HG03575 (cell line): Measurements from ENCODE around the gene MT1B.

Source experiments
- ATAC-seq: cut with Tn5 transposase; IDR thresholded peaks from one replicate; pipeline ENCODE4 v1.9.1; 2021; ENCODE audit not compliant: unreplicated experiment, insufficient number of reproducible peaks, low FRiP score; ENCODE audit errors: extremely low read depth

Gene MT1B

DNA sequence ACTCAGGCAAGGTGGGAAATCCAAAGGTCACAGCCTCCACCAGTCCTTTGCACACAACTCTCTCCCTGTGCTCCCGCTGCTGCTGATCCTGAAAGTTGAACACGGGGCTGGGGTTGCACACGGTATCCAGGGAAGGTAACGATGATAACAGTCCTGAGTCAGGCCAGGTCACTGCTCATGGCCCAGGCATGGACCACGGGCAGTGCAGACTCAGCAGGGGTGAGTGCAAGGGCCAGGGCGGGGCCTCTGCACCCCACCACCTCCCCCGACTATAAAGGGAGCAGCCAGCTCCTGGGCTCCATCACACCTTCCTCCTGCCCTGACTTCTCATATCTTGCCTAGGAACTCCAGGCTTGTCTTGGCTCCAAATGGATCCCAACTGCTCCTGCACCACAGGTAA lies at the start of gene MT1B:
MT1B (plus strand) TSS at position 301 of the 400 bp plus-strand sequence; CDS start at position 369, 68 bp downstream.
- ATAC-seq, result no peak

DNA sequence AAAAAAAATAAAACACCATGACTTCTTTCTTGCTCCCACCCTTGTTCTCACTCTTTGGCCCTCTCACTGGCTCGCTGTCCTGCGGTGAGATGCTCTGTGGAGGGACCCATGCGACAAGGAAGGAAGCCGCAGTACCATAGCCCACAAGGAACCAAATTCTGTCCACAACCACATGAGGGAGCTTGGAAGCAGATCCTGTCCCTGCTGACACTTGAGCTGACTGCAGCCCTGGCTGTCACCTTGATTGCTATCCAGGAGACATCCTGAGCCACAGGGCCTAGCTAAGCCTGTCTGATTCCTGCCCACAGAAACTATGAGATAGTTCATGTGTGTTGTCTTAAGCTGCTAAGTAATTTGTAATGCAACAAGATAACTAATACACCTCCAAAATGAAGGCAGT lies 48.1 kb upstream of the MT1B start:
- no peak for ATAC-seq

DNA sequence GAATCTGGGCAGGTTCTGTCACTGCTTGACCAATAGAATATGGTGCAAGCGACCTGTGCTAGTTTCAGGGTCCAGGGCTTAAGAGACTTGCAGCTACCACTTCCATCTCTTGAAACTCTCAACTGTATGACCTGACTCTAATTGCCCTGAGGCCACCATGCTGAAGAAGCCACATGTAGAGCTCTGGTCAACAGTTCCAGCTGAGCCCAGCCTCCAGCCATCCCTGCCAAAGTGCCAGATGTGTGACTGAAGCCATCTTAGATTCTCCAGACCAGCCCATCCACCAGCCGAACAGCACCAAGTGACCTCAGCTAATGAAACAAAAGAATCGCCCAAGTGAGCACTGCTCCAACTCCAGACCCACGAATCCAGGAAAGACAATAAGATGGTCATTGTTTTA lies 46.7 kb upstream of the MT1B start:
- no peak for ATAC-seq

DNA sequence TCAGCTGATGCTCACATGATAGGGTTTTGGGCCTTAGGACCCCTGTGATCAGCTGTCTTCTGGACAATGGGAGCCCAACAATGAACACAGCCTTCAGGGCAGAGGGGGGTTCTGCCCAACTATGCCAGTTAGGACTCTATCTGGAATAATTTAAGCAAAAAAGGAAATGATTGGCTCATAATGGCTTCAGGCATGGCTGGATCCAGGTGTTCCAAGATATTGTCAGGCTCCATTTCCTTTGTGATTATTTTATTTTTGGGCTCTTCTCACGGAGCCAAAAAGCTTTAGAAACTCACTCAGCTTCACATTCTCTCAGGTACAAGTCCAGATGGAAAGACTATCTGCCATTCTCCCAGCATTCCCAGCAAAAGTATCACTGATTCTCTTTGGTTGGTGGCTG lies 46.2 kb upstream of the MT1B start:
- ATAC-seq, result no peak

DNA sequence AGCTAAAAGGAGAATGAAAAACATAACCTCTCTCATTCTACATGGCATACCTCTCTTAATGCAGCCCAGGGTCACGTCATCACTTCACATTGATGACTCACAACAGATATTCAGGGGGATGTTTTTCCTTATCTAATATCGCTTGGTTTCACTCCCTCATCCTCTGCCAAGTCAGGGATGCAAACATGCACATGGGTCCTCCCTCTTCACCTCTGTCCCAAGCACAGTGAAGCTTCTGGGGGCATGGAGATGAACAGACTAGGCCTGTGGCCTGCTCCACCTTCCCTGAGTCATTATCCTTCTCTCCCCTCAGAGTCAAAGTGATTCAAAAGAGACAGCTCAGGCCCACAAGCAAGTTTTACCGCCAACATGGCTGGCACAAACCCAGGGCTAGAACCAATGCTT lies 45.6 kb upstream of the MT1B start:
- no peak for ATAC-seq

DNA sequence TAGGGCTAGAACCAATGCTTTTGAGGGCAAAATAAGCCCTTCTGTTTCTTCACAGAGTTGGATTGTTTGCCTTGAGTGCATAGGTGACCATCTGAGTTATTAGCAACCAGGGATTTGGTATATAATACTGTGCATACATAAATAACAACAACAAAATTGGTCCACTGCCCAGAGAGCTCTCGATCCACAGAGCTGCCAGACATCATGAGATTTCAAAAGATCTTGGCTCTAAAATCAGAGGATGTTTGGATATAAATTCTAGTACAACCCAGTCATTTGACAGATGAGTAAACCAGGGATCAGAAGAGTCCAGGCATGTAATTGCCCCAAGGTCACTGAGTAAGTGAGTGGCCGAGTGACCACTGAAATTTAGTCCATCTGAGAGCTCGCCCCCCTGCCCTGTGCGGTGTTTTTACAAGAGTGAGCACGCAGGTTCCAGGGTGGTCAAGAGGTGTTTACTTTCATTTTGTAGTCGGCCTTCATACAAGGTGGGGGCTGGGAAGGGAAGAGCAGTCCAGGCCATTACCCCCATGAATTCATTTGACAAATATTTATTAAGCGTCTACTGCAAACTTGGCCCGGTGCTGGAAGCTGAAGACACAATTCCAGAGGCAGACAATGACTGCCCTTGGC lies 45.1 kb upstream of the MT1B start:
- no peak for ATAC-seq

DNA sequence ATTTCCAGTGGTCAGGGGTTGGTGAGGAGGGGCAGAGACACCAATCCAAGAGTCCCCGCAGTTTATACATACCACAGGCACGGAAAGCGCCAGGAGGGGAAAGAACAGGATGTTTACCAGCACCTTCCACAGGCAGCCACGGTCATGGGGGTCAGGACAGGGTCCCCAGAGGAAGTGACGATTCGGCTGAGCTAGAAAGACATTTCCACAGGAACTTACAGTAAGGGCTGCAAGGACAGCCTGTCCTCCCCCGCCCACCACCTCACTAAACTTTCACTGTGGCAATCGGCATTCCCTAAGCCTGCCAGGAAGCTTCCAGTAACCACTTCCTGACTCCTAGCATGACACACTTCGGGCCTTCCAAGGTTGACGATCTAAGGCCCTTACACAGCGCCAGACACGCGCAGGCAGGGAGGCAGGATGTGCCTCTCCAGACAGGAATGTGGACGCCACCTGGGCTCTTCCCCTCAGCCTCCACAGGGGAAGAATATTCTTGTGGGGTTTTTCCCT lies 44.5 kb upstream of the MT1B start:
- ATAC-seq, result no peak

DNA sequence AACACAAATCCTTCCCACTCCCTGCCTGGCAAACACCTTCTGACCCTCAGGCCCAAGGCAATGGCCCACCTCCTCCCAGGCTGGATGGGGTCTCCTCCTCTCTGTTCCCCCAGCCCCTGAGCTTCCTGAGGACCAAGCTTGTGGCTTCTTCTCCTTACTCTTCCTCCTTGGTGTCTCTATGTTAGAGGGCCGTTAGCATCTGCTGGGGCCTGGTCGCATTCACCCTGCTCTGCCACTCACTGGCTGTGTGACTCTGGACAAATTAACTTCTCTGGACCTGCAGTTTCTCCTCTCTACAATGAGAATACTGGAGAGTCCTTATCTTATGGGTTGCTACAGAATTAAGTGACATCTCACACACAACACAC lies 44.0 kb upstream of the MT1B start:
- no peak for ATAC-seq

DNA sequence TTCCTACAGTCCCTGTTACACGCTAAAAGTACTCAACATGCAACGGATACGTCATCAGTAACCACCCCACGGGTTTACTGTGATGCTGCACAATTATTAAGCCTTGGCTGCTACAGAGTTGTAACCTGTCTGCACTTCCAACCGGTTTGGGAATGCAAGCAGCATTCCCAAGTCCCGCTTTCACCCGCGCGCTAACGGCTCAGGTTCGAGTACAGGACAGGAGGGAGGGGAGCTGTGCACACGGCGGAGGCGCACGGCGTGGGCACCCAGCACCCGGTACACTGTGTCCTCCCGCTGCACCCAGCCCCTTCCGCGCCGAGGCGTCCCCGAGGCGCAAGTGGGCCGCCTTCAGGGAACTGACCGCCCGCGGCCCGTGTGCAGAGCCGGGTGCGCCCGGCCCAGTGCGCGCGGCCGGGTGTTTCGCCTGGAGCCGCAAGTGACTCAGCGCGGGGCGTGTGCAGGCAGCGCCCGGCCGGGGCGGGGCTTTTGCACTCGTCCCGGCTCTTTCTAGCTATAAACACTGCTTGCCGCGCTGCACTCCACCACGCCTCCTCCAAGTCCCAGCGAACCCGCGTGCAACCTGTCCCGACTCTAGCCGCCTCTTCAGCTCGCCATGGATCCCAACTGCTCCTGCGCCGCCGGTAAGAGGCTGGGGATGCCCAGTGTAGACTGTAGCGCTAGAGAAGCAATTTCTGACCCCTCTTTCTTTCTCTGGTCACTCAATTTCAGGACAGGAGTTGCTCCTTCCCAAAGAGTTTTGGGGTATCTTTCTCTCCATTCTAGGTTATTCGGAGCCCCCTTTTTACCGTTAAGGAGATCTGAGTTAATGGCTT lies 43.4 kb upstream of the MT1B start, which contains the start of gene MT2A:
MT2A (plus strand) TSS at position 542 of the 833 bp plus-strand sequence; CDS start at position 614, 72 bp downstream.
- peak; percentile 51 for ATAC-seq

DNA sequence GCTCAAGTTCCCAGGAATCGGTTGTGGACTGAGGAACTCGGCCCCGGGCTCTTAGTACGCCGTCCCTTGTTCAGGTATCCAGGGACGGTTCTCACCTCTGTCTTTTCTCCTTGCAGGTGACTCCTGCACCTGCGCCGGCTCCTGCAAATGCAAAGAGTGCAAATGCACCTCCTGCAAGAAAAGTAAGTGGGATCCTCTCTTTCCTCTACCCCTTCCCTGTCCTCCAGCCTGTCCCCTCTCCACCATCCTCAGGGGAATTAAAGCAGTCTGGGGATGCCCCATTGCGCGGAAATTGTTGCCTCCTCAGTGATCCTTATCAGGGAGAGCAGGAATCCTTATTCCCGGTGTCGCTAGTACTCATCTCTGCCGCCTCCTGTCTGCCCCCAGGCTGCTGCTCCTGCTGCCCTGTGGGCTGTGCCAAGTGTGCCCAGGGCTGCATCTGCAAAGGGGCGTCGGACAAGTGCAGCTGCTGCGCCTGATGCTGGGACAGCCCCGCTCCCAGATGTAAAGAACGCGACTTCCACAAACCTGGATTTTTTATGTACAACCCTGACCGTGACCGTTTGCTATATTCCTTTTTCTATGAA lies 42.7 kb upstream of the MT1B start:
- ATAC-seq, result no peak

DNA sequence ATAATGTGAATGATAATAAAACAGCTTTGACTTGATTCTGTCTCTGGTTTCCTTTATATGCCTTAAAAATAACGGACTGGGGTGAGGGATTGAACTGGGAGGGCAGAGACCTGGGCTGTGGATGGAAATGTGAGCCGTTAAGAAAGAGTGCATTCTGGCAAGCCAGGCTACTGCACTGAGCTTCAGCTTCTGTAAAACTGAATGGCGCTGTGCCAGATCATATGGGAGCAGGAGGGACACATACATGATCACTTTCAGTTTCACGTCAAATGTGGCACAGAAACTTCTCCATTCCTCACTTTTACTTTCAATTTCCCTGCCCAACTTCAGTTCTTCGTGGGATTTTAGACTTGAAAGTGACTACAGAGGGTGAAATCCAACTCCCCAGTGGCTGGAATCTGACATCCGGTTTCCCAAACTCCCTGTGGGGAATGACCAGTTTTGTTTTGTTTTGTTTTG lies 42.2 kb upstream of the MT1B start:
- no peak for ATAC-seq

DNA sequence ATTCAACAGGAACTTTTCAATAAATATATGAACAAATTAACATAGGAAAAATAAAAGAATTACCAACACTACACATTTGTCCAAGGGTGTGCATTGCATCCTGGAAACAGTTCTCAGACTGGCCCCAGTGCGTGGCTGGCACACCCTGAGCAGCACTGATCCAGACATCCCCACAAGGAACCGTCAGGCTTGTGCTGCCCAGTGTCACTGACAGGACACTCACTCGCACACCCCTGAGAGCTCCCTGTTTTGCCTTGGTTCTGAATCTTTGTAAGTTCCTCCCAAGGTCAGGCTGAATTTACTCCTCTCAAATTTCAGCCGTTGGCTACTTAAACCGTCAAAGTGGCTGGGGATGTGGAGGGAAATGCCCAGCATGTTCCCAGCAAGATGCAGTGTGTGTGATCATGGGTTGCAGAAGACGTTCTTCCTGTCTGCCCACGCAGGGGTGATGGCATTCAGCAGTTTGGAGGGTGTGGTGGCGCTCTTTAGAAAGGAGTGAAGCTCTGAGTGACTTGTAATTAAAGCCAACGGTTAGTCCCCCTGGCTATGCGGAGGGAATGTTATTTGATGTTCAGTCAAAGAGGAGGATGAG lies 41.6 kb upstream of the MT1B start:
- no peak for ATAC-seq

DNA sequence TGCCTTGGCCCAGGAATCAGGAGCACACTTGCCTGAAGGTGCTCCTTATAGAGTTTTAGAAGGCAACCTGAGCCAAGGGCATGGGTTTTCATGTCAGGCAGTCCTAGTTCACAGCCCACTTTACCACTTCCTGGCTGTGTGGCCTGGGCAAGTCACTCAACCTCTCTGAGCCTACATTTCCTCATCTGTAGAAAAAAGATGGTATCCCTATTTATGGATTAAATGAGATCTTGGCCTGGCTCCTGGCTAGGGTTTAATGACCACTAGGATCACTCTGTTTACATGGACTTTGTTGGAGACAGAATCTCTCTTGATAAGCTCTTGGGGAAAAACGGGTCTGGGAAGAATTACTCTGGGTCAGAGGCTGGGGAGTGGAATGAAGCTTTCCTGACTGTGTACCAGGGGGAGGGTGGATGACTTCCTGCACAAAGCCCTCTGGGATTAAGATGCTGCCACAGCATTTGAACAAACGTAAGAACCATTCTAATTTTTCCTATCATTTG lies 41.0 kb upstream of the MT1B start:
- ATAC-seq, result no peak

DNA sequence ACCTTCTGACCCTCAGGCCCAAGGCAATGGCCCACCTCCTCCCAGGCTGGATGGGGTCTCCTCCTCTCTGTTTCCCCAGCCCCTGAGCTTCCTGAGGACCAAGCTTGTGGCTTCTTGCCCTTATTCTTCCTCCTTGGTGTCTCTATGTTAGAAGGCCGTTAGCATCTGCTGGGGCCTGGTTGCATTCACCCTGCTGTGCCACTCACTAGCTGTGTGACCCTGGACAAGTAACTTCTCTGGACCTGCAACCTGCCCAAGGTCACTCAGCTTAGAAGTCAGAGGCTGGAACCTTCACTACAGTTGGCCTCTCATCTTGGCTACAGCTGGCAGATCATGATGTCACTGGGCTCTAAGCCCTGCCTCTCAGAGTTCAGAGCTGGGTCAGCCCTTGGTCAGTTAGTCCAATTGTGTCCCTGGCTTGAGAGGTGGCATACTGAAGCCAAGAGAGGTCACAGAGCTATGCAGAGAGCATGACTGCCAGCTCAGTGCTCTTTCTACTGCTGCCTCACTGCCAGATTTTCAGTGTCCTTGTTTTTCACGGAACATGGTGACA lies 40.3 kb upstream of the MT1B start:
- no peak for ATAC-seq

DNA sequence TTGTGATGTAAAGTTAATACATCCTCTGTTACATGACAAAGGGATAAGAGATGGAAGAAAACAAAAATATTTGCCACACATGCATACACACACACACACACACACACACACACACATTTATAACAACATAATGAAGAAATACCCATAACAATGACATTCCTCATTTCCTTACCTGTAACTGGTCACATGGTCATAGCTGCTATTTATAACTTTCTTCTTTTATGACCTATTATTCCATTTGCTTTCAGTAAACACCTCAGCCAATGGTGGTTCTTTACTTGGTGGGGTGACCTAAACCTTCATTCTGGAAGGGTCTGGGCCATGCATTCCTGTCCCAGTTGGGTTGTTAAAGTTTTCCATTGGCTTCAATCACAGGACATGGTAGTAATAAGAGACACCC lies 38.0 kb upstream of the MT1B start:
- ATAC-seq, result no peak

DNA sequence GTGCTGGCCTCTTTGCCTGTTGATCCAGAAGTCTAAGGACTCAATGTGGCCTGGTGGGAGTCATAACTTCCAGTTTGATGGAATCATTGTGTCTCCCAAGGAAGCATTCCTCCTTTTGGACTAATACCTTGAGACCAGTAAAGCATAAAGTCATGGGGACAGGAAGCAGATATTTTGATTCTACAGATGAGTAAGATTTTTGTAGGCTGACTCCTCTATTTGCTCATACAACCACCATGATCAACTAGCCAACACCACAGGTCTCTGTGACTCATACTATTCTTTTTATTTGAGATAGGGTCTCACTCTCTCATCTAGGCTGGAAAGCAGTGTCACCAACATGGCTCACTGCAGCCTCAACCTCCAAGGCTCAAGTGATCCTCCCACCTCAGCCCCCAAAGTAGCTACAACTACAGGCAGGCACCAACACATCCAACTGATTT lies 37.1 kb upstream of the MT1B start:
- ATAC-seq, result no peak

DNA sequence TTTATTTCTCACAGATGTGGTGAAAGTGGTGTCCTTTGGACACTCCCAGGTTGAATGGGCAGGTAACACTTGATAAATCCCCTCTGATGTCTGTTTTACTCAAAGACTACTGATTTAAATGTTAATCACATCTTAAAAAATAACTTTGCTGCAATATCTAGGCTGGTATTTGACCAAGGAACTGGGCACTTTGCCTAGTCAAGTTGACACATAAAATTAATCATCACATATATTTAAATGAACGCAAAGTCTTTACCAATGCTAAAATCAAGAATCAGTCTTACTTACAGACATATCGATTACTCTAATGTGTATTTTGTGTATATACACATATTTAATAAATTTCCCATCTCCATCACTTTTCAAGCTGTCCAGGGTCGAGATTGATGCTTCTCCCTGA lies 36.3 kb upstream of the MT1B start:
- no peak for ATAC-seq

DNA sequence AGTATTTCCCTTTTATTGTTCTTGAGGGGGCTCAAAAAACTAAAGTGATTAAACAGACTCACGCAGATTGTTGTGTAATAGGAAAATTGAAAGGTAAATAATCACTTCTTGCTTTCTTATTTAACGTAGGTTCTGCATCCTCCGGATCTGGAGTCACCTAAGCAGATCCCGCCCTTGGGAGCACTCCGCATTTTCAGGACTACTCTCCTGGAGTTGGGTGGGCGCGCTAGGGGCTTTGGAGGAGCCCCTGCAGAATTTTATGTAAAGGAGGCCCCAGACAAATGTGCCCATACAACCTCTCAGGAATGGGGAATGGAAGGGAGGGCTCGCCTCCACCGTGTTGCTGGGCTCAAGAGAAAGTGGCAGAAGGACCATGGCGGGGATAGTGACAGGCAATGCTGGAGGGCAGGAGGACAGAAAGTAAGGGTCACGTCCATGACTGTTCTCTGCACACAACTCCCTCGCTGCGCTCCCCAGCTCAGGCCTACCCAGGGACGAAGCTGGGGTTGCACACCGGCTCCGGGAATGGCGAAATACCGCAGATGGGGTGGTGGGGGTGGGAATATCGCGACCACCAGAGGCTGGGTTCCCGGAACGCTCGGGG lies 35.0 kb upstream of the MT1B start:
- ATAC-seq, result no peak
